HEK293 (cell line): Measurements from ENCODE around the gene AFF2.

ENCODE experiments used
- CTCF ChIA-PET: fragments of 350-600 bp; formaldehyde crosslinking; extraction: SDS; loops from one replicate; lab custom pipeline; 2021; ENCODE audit warnings: antibody characterized with exemption; lab: Yijun Ruan, JAX
- POLR2A ChIA-PET: fragments of 300-600 bp; formaldehyde crosslinking; extraction: SDS; loops from one replicate; lab custom pipeline; 2020; ENCODE audit warnings: antibody characterized with exemption, inconsistent platforms; lab: Yijun Ruan, JAX
- H3K27ac ChIP-seq: fragments of 200-500 bp; sonication (Bioruptor generic); 2 replicates; pipeline ENCODE4 v1.5.1; 2014; ENCODE audit warnings: low read depth, low read length, control low read depth, inconsistent platforms; ENCODE audit errors: extremely low read depth
- H3K36me3 ChIP-seq, 2 experiments: fragments of 200-500 bp in 1 of 2; sonication (Bioruptor generic) in 1 of 2; 1 replicate in 1 of 2; 2 replicates in 1 of 2; pipeline ENCODE4 v1.5.1; 2014 to 2017; ENCODE audit warnings: inconsistent platforms in 2 of 2, low read length in 2 of 2; ENCODE audit not compliant: control insufficient read depth in 2 of 2, insufficient read depth in 1 of 2
- H3K4me1 ChIP-seq: fragments of 200-500 bp; sonication (Bioruptor generic); 2 replicates; pipeline ENCODE4 v1.5.1; 2014; ENCODE audit warnings: mild to moderate bottlenecking, low read length, inconsistent platforms; ENCODE audit not compliant: control insufficient read depth, insufficient read depth
- H3K4me3 ChIP-seq: 2 replicates; pipeline ENCODE4 v1.5.1; 2011; ENCODE audit warnings: low read depth, mild to moderate bottlenecking, control low read depth, low read length, moderate library complexity
- H3K9me3 ChIP-seq: fragments of 200-500 bp; sonication (Bioruptor generic); 2 replicates; pipeline ENCODE4 v1.5.1; 2014; ENCODE audit warnings: low read depth, low read length, inconsistent platforms; ENCODE audit not compliant: control insufficient read depth, insufficient read depth
- ATF2 ChIP-seq: fragments of 450-650 bp; formaldehyde crosslinking; IDR thresholded peaks from 2 replicates; pipeline ENCODE4 v1.5.1; 2016; ENCODE audit warnings: missing biosample characterization, missing genetic modification characterization, low read depth
- FEZF1 ChIP-seq: fragments of 450-650 bp; formaldehyde crosslinking; IDR thresholded peaks from 2 replicates; pipeline ENCODE4 v1.5.1; 2016; ENCODE audit warnings: missing biosample characterization, missing genetic modification characterization
- KLF1 ChIP-seq: fragments of 450-650 bp; formaldehyde crosslinking; IDR thresholded peaks from 2 replicates; pipeline ENCODE4 v1.5.1; 2016; ENCODE audit warnings: missing biosample characterization, missing genetic modification characterization
- RBAK ChIP-seq: fragments of 450-650 bp; formaldehyde crosslinking; IDR thresholded peaks from 2 replicates; pipeline ENCODE4 v1.5.1; 2016; ENCODE audit warnings: missing biosample characterization, missing genetic modification characterization
- TCF7L2 ChIP-seq: IDR thresholded peaks from 2 replicates; pipeline ENCODE4 v1.6.1; 2011; ENCODE audit warnings: low read depth, mild to moderate bottlenecking, inconsistent platforms, low read length, moderate library complexity, borderline replicate concordance
- ZBTB1 ChIP-seq: fragments of 450-650 bp; formaldehyde crosslinking; IDR thresholded peaks from 2 replicates; pipeline ENCODE4 v1.5.1; 2016; ENCODE audit warnings: missing biosample characterization, missing genetic modification characterization
- ZBTB20 ChIP-seq: fragments of 450-650 bp; formaldehyde crosslinking; IDR thresholded peaks from 2 replicates; pipeline ENCODE4 v1.5.1; 2016; ENCODE audit warnings: missing biosample characterization, missing genetic modification characterization
- ZBTB21 ChIP-seq: fragments of 450-650 bp; formaldehyde crosslinking; IDR thresholded peaks from 2 replicates; pipeline ENCODE4 v1.5.1; 2017; ENCODE audit warnings: missing biosample characterization, missing genetic modification characterization
- ZBTB6 ChIP-seq: fragments of 450-650 bp; formaldehyde crosslinking; IDR thresholded peaks from 2 replicates; pipeline ENCODE4 v1.5.1; 2017; ENCODE audit warnings: missing biosample characterization, missing genetic modification characterization
- ZFP3 ChIP-seq: fragments of 450-650 bp; formaldehyde crosslinking; IDR thresholded peaks from 2 replicates; pipeline ENCODE4 v1.5.1; 2016; ENCODE audit warnings: low read depth, missing biosample characterization, missing genetic modification characterization
- ZNF121 ChIP-seq: fragments of 450-650 bp; formaldehyde crosslinking; IDR thresholded peaks from 2 replicates; pipeline ENCODE4 v1.5.1; 2016; ENCODE audit warnings: missing biosample characterization, missing genetic modification characterization
- ZNF146 ChIP-seq: fragments of 450-650 bp; formaldehyde crosslinking; IDR thresholded peaks from 2 replicates; pipeline ENCODE4 v1.5.1; 2016; ENCODE audit warnings: missing biosample characterization, missing genetic modification characterization
- ZNF157 ChIP-seq: fragments of 450-650 bp; formaldehyde crosslinking; IDR thresholded peaks from 2 replicates; pipeline ENCODE4 v1.5.1; 2016; ENCODE audit warnings: missing biosample characterization, missing genetic modification characterization
- ZNF16 ChIP-seq: fragments of 450-650 bp; formaldehyde crosslinking; IDR thresholded peaks from 2 replicates; pipeline ENCODE4 v1.5.1; 2016; ENCODE audit warnings: low read depth, missing biosample characterization, missing genetic modification characterization
- ZNF19 ChIP-seq: fragments of 450-650 bp; formaldehyde crosslinking; IDR thresholded peaks from 2 replicates; pipeline ENCODE4; 2016; ENCODE audit warnings: missing biosample characterization, missing genetic modification characterization, low read depth
- ZNF274 ChIP-seq, 2 experiments: fragments of 200-500 bp in 1 of 2; fragments of 450-650 bp in 1 of 2; sonication (Bioruptor generic) in 1 of 2; formaldehyde crosslinking in 1 of 2; IDR thresholded peaks; 2 replicates each; pipeline versions ENCODE4 v1.5.1 to v1.6.1; 2014 to 2016; ENCODE audit warnings: borderline replicate concordance in 1 of 2, inconsistent platforms in 1 of 2, low read length in 1 of 2, missing biosample characterization in 1 of 2, missing genetic modification characterization in 1 of 2
- ZNF292 ChIP-seq: fragments of 450-650 bp; formaldehyde crosslinking; IDR thresholded peaks from 2 replicates; pipeline ENCODE4 v1.5.1; 2016; ENCODE audit warnings: low read depth, missing biosample characterization, missing genetic modification characterization, borderline replicate concordance
- ZNF37A ChIP-seq: fragments of 450-650 bp; IDR thresholded peaks from 2 replicates; pipeline ENCODE4 v1.5.1; 2018; ENCODE audit warnings: missing biosample characterization, missing genetic modification characterization
- ZNF404 ChIP-seq: fragments of 450-650 bp; formaldehyde crosslinking; IDR thresholded peaks from 2 replicates; pipeline ENCODE4 v1.5.1; 2017; ENCODE audit warnings: missing biosample characterization, missing genetic modification characterization
- ZNF449 ChIP-seq: fragments of 450-650 bp; formaldehyde crosslinking; IDR thresholded peaks from 2 replicates; pipeline ENCODE4 v1.5.1; 2017; ENCODE audit warnings: missing biosample characterization, mild to moderate bottlenecking, missing genetic modification characterization, moderate library complexity
- ZNF558 ChIP-seq: fragments of 450-650 bp; formaldehyde crosslinking; IDR thresholded peaks from 2 replicates; pipeline ENCODE4 v1.5.1; 2016; ENCODE audit warnings: missing biosample characterization, missing genetic modification characterization
- ZNF623 ChIP-seq: fragments of 450-650 bp; formaldehyde crosslinking; IDR thresholded peaks from 2 replicates; pipeline ENCODE4 v1.5.1; 2016; ENCODE audit warnings: missing biosample characterization, missing genetic modification characterization
- ZNF624 ChIP-seq: fragments of 450-650 bp; formaldehyde crosslinking; IDR thresholded peaks from 2 replicates; pipeline ENCODE4 v1.5.1; 2017; ENCODE audit warnings: missing biosample characterization, missing genetic modification characterization
- ZNF639 ChIP-seq: fragments of 450-650 bp; formaldehyde crosslinking; IDR thresholded peaks from 2 replicates; pipeline ENCODE4 v1.5.1; 2016; ENCODE audit warnings: missing biosample characterization, missing genetic modification characterization
- ZNF660 ChIP-seq: fragments of 450-650 bp; IDR thresholded peaks from 2 replicates; pipeline ENCODE4 v1.5.1; 2018; ENCODE audit warnings: missing biosample characterization, mild to moderate bottlenecking, missing genetic modification characterization
- ZNF677 ChIP-seq: fragments of 450-650 bp; IDR thresholded peaks from 2 replicates; pipeline ENCODE4 v1.5.0; 2018; ENCODE audit warnings: missing biosample characterization, mild to moderate bottlenecking, missing genetic modification characterization, moderate library complexity
- ZNF704 ChIP-seq: fragments of 450-650 bp; formaldehyde crosslinking; IDR thresholded peaks from 2 replicates; pipeline ENCODE4 v1.5.1; 2016; ENCODE audit warnings: missing biosample characterization, missing genetic modification characterization
- ZNF843 ChIP-seq: fragments of 450-650 bp; formaldehyde crosslinking; IDR thresholded peaks from 2 replicates; pipeline ENCODE4 v1.5.1; 2016; ENCODE audit warnings: missing biosample characterization, missing genetic modification characterization

AFF2 gene

GRCh38 chrX:148961985-148962384, 461.6 kb downstream of the AFF2 start:
- no peak overlapping the region for H3K27ac ChIP-seq
- H3K9me3 ChIP-seq: no peaks in the 10 kb centered on the region
- H3K4me3 ChIP-seq: no peak overlapping the region
- CTCF ChIA-PET: no interaction called here
- TF ChIP-seq ZNF449 (tag by site-specific recombination): no peak
- no peak for TF ChIP-seq ZNF157 (tag by site-specific recombination)
- TF ChIP-seq ZNF274 (IDR thresholded peaks at IDR 0.05; ENCODE audit: low read length): no peak
- no peak for TF ChIP-seq ZNF274 (tag by site-specific recombination; IDR thresholded peaks at IDR 0.05; ENCODE audit: borderline replicate concordance)
- TF ChIP-seq ZNF292: no peak
- TF ChIP-seq ZNF677 (tag by site-specific recombination): no peak
- TF ChIP-seq ATF2 (tag by site-specific recombination): no peak
- TF ChIP-seq ZNF704 (tag by site-specific recombination): no peak
- TF ChIP-seq ZNF19 (tag by site-specific recombination): no peak
- no peak for TF ChIP-seq KLF1 (tag by site-specific recombination)
- no peak for TF ChIP-seq ZNF146 (tag by site-specific recombination)
- no peak for TF ChIP-seq ZFP3 (tag by site-specific recombination)
- TF ChIP-seq TCF7L2: no peak
- TF ChIP-seq ZNF639 (tag by site-specific recombination): no peak
- no peak for TF ChIP-seq FEZF1
- no peak for TF ChIP-seq ZNF37A (tag by site-specific recombination)
- POLR2A ChIA-PET: no interaction called here
- no peaks in the 10 kb centered on the region for H3K36me3 ChIP-seq
- H3K4me1 ChIP-seq: no peaks in the 10 kb centered on the region

GRCh38 chrX:148976571-148977400, 476.4 kb downstream of the AFF2 start:
- CTCF ChIA-PET: interaction anchor here (0.6 to 0.9 kb wide), 3 partner anchors 350 to 795 kb away, joined by 3 read pairs; no protein-coding TSS in a partner anchor
- Histone ChIP-seq H3K27ac (no peak overlapping the region), H3K4me3 (no peak overlapping the region), H3K36me3 (no peaks in the 10 kb centered on the region), H3K9me3 (no peaks in the 10 kb centered on the region), H3K4me1 (no peaks in the 10 kb centered on the region)
- POLR2A ChIA-PET: no interaction called here
- TF ChIP-seq ZBTB6 (tag by site-specific recombination): no peak
- TF ChIP-seq ZNF404 (tag by site-specific recombination): no peak
- TF ChIP-seq ZNF624 (tag by site-specific recombination): no peak
- TF ChIP-seq ZNF843 (tag by site-specific recombination): no peak
- no peak for TF ChIP-seq ZNF558 (tag by site-specific recombination)
- no peak for TF ChIP-seq ZNF660 (tag by site-specific recombination)
- TF ChIP-seq ZBTB1 (tag by site-specific recombination): no peak
- no peak for TF ChIP-seq ZBTB20 (tag by site-specific recombination)
- TF ChIP-seq ZNF16 (tag by site-specific recombination): no peak
- TF ChIP-seq ZNF623: no peak
- no peak for TF ChIP-seq ZNF157 (tag by site-specific recombination)
- TF ChIP-seq ZNF121 (tag by site-specific recombination): no peak
- no peak for TF ChIP-seq ZBTB21 (tag by site-specific recombination)
- TF ChIP-seq RBAK (tag by site-specific recombination): no peak
